ENCODE data around the gene MYLK.

Gene MYLK

DNA sequence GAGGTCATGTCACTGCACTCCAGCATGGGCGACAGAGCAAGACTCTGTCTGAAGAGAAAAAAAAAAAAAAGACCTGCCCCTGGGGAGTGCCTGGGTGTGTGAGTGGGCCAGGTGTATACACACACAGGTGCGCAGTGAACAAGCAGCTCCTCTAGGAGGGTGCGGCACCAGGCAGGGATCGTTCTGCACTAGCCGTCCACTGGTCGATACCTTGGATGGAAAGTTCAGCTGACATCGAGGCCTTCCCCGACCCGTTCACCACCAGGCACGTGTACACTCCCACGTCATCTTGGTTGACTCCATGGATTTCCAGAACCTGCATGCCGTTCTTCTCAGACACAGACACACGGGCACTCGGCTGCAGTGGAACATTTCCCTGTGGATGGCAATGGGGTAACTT, 147.0 kb downstream of the MYLK start:
- DNase-seq (ENCODE audit: insufficient read length, low spot score) (no peak), FAIRE-seq (no peak)
- TF ChIP-seq CTCF (IDR thresholded peaks at IDR 0.05; ENCODE audit: insufficient read depth, missing control alignments), result no peak

GRCh38 chr3:123735456-123735855, 148.7 kb downstream of the MYLK start:
- FAIRE-seq, result no peak
- no peak for DNase-seq (ENCODE audit: insufficient read length, low spot score)
- no peak for TF ChIP-seq CTCF (IDR thresholded peaks at IDR 0.05; ENCODE audit: insufficient read depth, missing control alignments)

- no peak for TF ChIP-seq CTCF (IDR thresholded peaks at IDR 0.05; ENCODE audit: insufficient read depth, missing control alignments)
- DNase-seq (ENCODE audit: insufficient read length, low spot score), result no peak
- no peak for FAIRE-seq
Observed at GRCh38 chr3:123734527-123734902, 149.6 kb downstream of the MYLK start.

GRCh38 chr3:123733805-123734526, 150.2 kb downstream of the MYLK start:
- TF ChIP-seq CTCF (IDR thresholded peaks at IDR 0.05; ENCODE audit: insufficient read depth, missing control alignments), result no peak
- DNase-seq (ENCODE audit: insufficient read length, low spot score) (no peak), FAIRE-seq (no peak)

GRCh38 chr3:123733341-123733740, 150.8 kb downstream of the MYLK start:
- DNase-seq (ENCODE audit: insufficient read length, low spot score), result no peak
- no peak for FAIRE-seq
- no peak for TF ChIP-seq CTCF (IDR thresholded peaks at IDR 0.05; ENCODE audit: insufficient read depth, missing control alignments)

- FAIRE-seq (no peak), DNase-seq (ENCODE audit: insufficient read length, low spot score) (no peak)
- no peak for TF ChIP-seq CTCF (IDR thresholded peaks at IDR 0.05; ENCODE audit: insufficient read depth, missing control alignments)
Observed at GRCh38 chr3:123732447-123732846, 151.7 kb downstream of the MYLK start.

DNA sequence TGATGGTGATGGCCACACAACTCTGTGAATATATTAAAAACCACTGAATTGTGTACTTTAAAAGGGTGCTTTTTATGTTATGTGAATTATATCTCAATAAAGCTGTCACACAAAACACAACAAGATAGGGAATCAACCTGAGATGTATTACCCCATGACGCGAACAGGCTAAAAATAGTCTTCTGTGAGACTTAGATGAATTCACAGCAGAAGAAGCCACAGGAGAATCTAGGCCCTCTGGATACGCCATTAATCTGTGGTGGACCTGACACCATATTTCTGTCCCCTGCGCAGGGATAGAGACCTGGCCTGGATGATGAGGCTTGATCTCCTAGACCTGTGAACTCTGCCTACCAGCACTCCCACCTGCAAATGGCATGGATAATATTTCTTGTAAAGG, 153.3 kb downstream of the MYLK start:
- no peak for TF ChIP-seq CTCF (IDR thresholded peaks at IDR 0.05; ENCODE audit: insufficient read depth, missing control alignments)
- no peak for DNase-seq (ENCODE audit: insufficient read length, low spot score)

More for the DNA sequence above, 153.3 kb downstream of the MYLK start:
- no peak for FAIRE-seq

Measured in D721Med (cell line).